Gastroesophageal sphincter (tissue), 3 donors: ENCODE measurements around the gene MALL.

Experiments
- EP300 ChIP-seq: sonication (generic); formaldehyde crosslinking; IDR thresholded peaks from one replicate; pipeline ENCODE4 v1.6.1; 2017; ENCODE audit warnings: antibody characterized with exemption, mild to moderate bottlenecking
- POLR2A ChIP-seq, 2 donors: fragments of 450-650 bp; IDR thresholded peaks; one replicate each; pipeline ENCODE4 v1.6.1; 2017; ENCODE audit warnings: antibody characterized with exemption in 2 of 2, mild to moderate bottlenecking in 2 of 2, moderate library complexity in 1 of 2
- POLR2AphosphoS5 ChIP-seq: sonication (generic); formaldehyde crosslinking; IDR thresholded peaks from one replicate; pipeline ENCODE4 v1.6.1; 2017; ENCODE audit warnings: antibody characterized with exemption
- TF ChIP-seq, protein P1 (sequence below), 4 experiments: fragments of 200-600 bp in 2 of 4; fragments of 450-650 bp in 2 of 4; sonication (generic) in 1 of 4; IDR thresholded peaks; one replicate each; pipeline ENCODE4 v1.5.1; 2017 to 2019; ENCODE audit warnings: antibody characterized with exemption in 4 of 4, mild to moderate bottlenecking in 2 of 4, moderate library complexity in 2 of 4

DNA sequence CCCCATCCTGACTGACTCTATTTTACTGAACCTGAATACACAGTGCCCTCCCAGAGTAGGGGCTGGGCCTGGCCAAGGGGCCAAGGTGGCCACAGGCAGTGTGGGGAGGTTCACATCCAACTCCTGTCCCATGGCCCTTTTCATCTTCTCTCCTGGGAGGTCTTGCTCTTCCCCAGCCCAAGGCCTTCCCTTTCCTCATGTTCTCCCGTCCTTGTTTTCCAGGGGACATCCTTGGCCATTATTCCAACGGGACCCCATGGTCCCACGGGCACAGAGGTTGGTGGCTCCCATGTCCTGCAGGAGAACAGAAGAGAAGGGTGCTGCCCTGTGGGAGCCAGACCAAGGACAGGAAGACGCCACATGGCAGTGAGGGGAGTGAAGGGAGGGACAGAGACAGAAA lies 10.4 kb downstream of the MALL start:
- TF ChIP-seq EP300: no peak
- TF ChIP-seq POLR2A (IDR thresholded peaks at IDR 0.05): no peak
- TF ChIP-seq, protein P1, sequence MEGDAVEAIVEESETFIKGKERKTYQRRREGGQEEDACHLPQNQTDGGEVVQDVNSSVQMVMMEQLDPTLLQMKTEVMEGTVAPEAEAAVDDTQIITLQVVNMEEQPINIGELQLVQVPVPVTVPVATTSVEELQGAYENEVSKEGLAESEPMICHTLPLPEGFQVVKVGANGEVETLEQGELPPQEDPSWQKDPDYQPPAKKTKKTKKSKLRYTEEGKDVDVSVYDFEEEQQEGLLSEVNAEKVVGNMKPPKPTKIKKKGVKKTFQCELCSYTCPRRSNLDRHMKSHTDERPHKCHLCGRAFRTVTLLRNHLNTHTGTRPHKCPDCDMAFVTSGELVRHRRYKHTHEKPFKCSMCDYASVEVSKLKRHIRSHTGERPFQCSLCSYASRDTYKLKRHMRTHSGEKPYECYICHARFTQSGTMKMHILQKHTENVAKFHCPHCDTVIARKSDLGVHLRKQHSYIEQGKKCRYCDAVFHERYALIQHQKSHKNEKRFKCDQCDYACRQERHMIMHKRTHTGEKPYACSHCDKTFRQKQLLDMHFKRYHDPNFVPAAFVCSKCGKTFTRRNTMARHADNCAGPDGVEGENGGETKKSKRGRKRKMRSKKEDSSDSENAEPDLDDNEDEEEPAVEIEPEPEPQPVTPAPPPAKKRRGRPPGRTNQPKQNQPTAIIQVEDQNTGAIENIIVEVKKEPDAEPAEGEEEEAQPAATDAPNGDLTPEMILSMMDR (IDR thresholded peaks at IDR 0.05): no peak
- no peak for TF ChIP-seq POLR2AphosphoS5
